HepG2 (cell line): ENCODE measurements around the gene TSPAN32. TPM values are rescaled to one million over a fixed set of nuclear protein-coding genes. Genes with fewer than 3 reads are reported as not detected.

Experiments
- ATAC-seq: fragments of 200-7000 bp; cut with Tn5 transposase; 3 replicates; pipeline ENCODE4 v1.9.1; 2020; ENCODE audit warnings: mild to moderate bottlenecking, moderate library complexity
- BruUV-seq: library from RNA; stranded (reverse); fragments of 400-500 nt; replicated peaks from 2 replicates; lab custom pipeline; 2021; lab: Mats Ljungman, UMichigan
- CTCF ChIA-PET: fragments of 300-600 bp; formaldehyde crosslinking; extraction: SDS; loops from one replicate; lab custom pipeline; 2021; ENCODE audit warnings: low total read pairs, inconsistent platforms, low intra/inter-chr PET ratio; lab: Yijun Ruan, JAX
- POLR2A ChIA-PET: fragments of 350-600 bp; sonication (Branson Sonifier 250); formaldehyde crosslinking; loops from one replicate; lab custom pipeline; 2020; ENCODE audit warnings: antibody characterized with exemption, inconsistent platforms; lab: Yijun Ruan, JAX
- DNase-seq: peaks from one replicate; pipeline ENCODE4 v3.0.0-alpha.2; 2015; ENCODE audit warnings: low spot score
- FAIRE-seq: peaks from 3 replicates; lab custom pipeline; 2011; peaks lifted over from hg19 to GRCh38; lab: Jason Lieb, UNC
- H2AFZ ChIP-seq: one replicate; pipeline ENCODE4 v1.6.1; 2011; ENCODE audit warnings: low read length, inconsistent platforms
- H3K27ac ChIP-seq: fragments of 300-600 bp; 3 replicates; pipeline ENCODE4 v1.8.0; 2011; ENCODE audit warnings: mixed run types, mild to moderate bottlenecking, mixed read lengths, low read length, inconsistent platforms; ENCODE audit not compliant: insufficient read depth; ENCODE audit errors: extremely low read length
- H3K27me3 ChIP-seq, 2 experiments: fragments of 200-600 bp in 1 of 2; 2 replicates in 1 of 2; 3 replicates in 1 of 2; pipeline versions ENCODE4 v1.6.0 to v1.8.0; 2011; ENCODE audit warnings: low read length in 2 of 2, mild to moderate bottlenecking in 2 of 2, moderate library complexity in 2 of 2, inconsistent platforms in 1 of 2; ENCODE audit not compliant: insufficient read depth in 2 of 2, control insufficient read depth in 1 of 2
- H3K36me3 ChIP-seq, 2 experiments: fragments of 200-600 bp in 1 of 2; replicated peaks in 1 of 2; 2 replicates in 1 of 2; 3 replicates in 1 of 2; pipeline versions ENCODE4 v1.5.1 to v1.8.0; 2011; ENCODE audit warnings: low read length in 2 of 2, inconsistent platforms in 1 of 2; ENCODE audit not compliant: insufficient read depth in 2 of 2, control insufficient read depth in 1 of 2
- H3K4me1 ChIP-seq: 2 replicates; pipeline ENCODE4 v1.5.1; 2012; ENCODE audit warnings: low read length, inconsistent platforms; ENCODE audit not compliant: insufficient read depth
- H3K4me2 ChIP-seq: 2 replicates; pipeline ENCODE4 v1.6.0; 2011; ENCODE audit warnings: low read depth, low read length, inconsistent platforms
- H3K4me3 ChIP-seq, 3 experiments: fragments of 200-600 bp in 1 of 3; sonication (generic), shearing (Covaris generic) in 1 of 3; replicated peaks in 1 of 3; 2 replicates each; pipeline ENCODE4 v1.5.1; 2011 to 2016; ENCODE audit warnings: low read length in 3 of 3, inconsistent platforms in 2 of 3, low read depth in 2 of 3, mild to moderate bottlenecking in 2 of 3, control low read depth in 1 of 3, mixed read lengths in 1 of 3; ENCODE audit not compliant: insufficient read depth in 1 of 3
- H3K79me2 ChIP-seq: one replicate; pipeline ENCODE4 v1.6.1; 2011; ENCODE audit warnings: low read length, inconsistent platforms; ENCODE audit not compliant: insufficient read depth
- H3K9ac ChIP-seq: 2 replicates; pipeline ENCODE4 v1.6.0; 2011; ENCODE audit warnings: mild to moderate bottlenecking, low read depth, low read length, inconsistent platforms; ENCODE audit not compliant: insufficient read depth
- H3K9me3 ChIP-seq: 2 replicates; pipeline ENCODE4 v1.5.1; 2012; ENCODE audit warnings: mild to moderate bottlenecking, low read length
- H4K20me1 ChIP-seq: 2 replicates; pipeline ENCODE4 v1.6.0; 2011; ENCODE audit warnings: inconsistent platforms, mild to moderate bottlenecking, low read length, moderate library complexity; ENCODE audit not compliant: insufficient read depth
- CSRNP1 ChIP-seq: sonication (generic); formaldehyde crosslinking; IDR thresholded peaks from 2 replicates; pipeline ENCODE4 v1.8.1; 2023; ENCODE audit warnings: mild to moderate bottlenecking, missing genetic modification reagents
- FOXP1 ChIP-seq, 2 experiments: fragments of 450-650 bp in 1 of 2; IDR thresholded peaks; 2 replicates each; pipeline ENCODE4 v1.6.1; 2017 to 2018; ENCODE audit warnings: antibody characterized with exemption in 1 of 2
- MED8 ChIP-seq: sonication (generic); formaldehyde crosslinking; IDR thresholded peaks from 2 replicates; pipeline ENCODE4 v1.8.1; 2023; ENCODE audit warnings: mild to moderate bottlenecking, missing genetic modification reagents; ENCODE audit not compliant: insufficient replicate concordance
- PCBP2 ChIP-seq: fragments of 200-400 bp; formaldehyde crosslinking; optimal IDR thresholded peaks from 2 replicates; pipeline ENCODE3; 2018; ENCODE audit warnings: low read length, low read depth; ENCODE audit not compliant: poor library complexity, severe bottlenecking
- SKI ChIP-seq: fragments of 450-650 bp; IDR thresholded peaks from one replicate; pipeline ENCODE4 v1.6.1; 2018; ENCODE audit warnings: mild to moderate bottlenecking; ENCODE audit not compliant: partially characterized antibody
- THRA ChIP-seq: sonication (generic); formaldehyde crosslinking; IDR thresholded peaks from 2 replicates; pipeline ENCODE4 v1.4.0; 2020; ENCODE audit warnings: missing genetic modification reagents, borderline replicate concordance
- ZMAT5 ChIP-seq: sonication (generic); formaldehyde crosslinking; IDR thresholded peaks from 2 replicates; pipeline ENCODE4 v1.5.0; 2020; ENCODE audit warnings: mild to moderate bottlenecking, low read depth, missing genetic modification reagents, borderline replicate concordance
- ZNF318 ChIP-seq: sonication (generic); formaldehyde crosslinking; IDR thresholded peaks from 2 replicates; pipeline ENCODE4 v1.4.0; 2020; ENCODE audit warnings: mild to moderate bottlenecking, missing genetic modification reagents
- ZNF772 ChIP-seq: sonication (generic); formaldehyde crosslinking; IDR thresholded peaks from 2 replicates; pipeline ENCODE4 v1.5.0; 2020; ENCODE audit warnings: mild to moderate bottlenecking, missing genetic modification reagents
- ZNF782 ChIP-seq: sonication (generic); formaldehyde crosslinking; IDR thresholded peaks from 2 replicates; pipeline ENCODE4 v1.4.0; 2020; ENCODE audit warnings: missing genetic modification reagents, mild to moderate bottlenecking, borderline replicate concordance
- WGBS: methylation state at CpG from one replicate; pipeline ENCODE4 v1.1.6; 2017; ENCODE audit warnings: low lambda C conversion rate; 5-methylcytosine and 5-hydroxymethylcytosine counted together
- in situ Hi-C: cut with HindIII; loops from 2 replicates; pipeline ENCODE4 v1.10.0; 2017; ENCODE audit warnings: low pct_unique_long_range_greater_than_20kb; ENCODE audit not compliant: extremely low pct_ligation_motif_present
- intact Hi-C: fragments of 100-400 bp; cut with micrococcal nuclease; formaldehyde crosslinking; loops from one replicate; pipeline ENCODE4 v1.10.0; 2022; ENCODE audit not compliant: unreplicated experiment
- polyA plus RNA-seq, 8 experiments: library from polyadenylated mRNA; depleted of rRNA in 3 of 8; stranded (reverse) in 7 of 8; unstranded in 1 of 8; fragments of >200 nt; fragmentation: Illumina TruSeq in 4 of 8; extraction: Trizol in 4 of 8; gene quantifications; 2 replicates each; pipeline versions ENCODE4 v1.2.1 to v1.2.3, GENCODE V29; 2011 to 2016; ENCODE audit warnings: low read depth in 4 of 8, missing spikeins in 1 of 8, mixed read lengths in 1 of 8; ENCODE audit not compliant: insufficient read depth in 1 of 8
- total RNA-seq, 5 experiments: library from RNA; depleted of rRNA; stranded (reverse); fragments of >200 nt; fragmentation: Illumina TruSeq; extraction: Trizol; gene quantifications; 2 replicates each; pipeline ENCODE4 v1.2.3, GENCODE V29; 2016; ENCODE audit warnings: low read depth in 1 of 5

The TSPAN32 gene
- total and polyA plus RNA-seq, 2 of the 13 experiments (the other 11 are each of a cell fraction or from before 2014, with no cell fraction given) = 0.09 to 0.70 TPM

- Histone ChIP-seq H2AFZ (no peak overlapping the region), H4K20me1 (no peaks in the 10 kb centered on the region), H3K79me2 (no peaks in the 10 kb centered on the region), H3K36me3 (no peaks in the 10 kb centered on the region), H3K4me2 (no peak overlapping the region), H3K9me3 (no peaks in the 10 kb centered on the region), H3K4me1 (no peaks in the 10 kb centered on the region), H3K4me3 (no peak overlapping the region), H3K9ac (no peak overlapping the region), H3K27me3 (peaks cover 8 to 70% of the 10 kb centered on the region in 2 experiments), H3K27ac (no peak overlapping the region)
- no peak for DNase-seq
- intact Hi-C loops (no loop called here), in situ Hi-C loops (no loop called here)
- no peak for ATAC-seq
- WGBS = 56% methylated on average over 16 of the region's 29 CpGs
- no TSS peak for BruUV-seq
- FAIRE-seq = no peak
- CTCF ChIA-PET = no interaction called here
- POLR2A ChIA-PET = no interaction called here
- no peak for TF ChIP-seq ZNF318 (CRISPR knock-in tag)
- no peak for TF ChIP-seq THRA (CRISPR knock-in tag)
- no peak for TF ChIP-seq FOXP1 (IDR thresholded peaks at IDR 0.05)
- no peak for TF ChIP-seq FOXP1 (CRISPR knock-in tag; IDR thresholded peaks at IDR 0.05)
- TF ChIP-seq SKI = no peak
- no peak for TF ChIP-seq ZMAT5
- no peak for TF ChIP-seq MED8 (CRISPR knock-in tag)
- no peak for TF ChIP-seq PCBP2
- no peak for TF ChIP-seq ZNF782 (CRISPR knock-in tag)
- no peak for TF ChIP-seq CSRNP1
- no peak for TF ChIP-seq ZNF772 (CRISPR knock-in tag)
Observed at GRCh38 chr11:2258501-2259465, 43.0 kb upstream of the TSPAN32 start.
